NCI-H345 treated with DMSO at 0.1 percent for 48 hours (cell line): ENCODE measurements around the gene SNX33.
"Not testable (repeated sequence)": the region's sequence is repeated elsewhere in the genome, so short reads cannot be mapped to it uniquely, and the experiment has no call there.

Experiments
- DNase-seq: peaks from one replicate; lab custom pipeline; 2025; ENCODE audit not compliant: unreplicated experiment; lab: John Stamatoyannopoulos, UW

SNX33 gene

DNA sequence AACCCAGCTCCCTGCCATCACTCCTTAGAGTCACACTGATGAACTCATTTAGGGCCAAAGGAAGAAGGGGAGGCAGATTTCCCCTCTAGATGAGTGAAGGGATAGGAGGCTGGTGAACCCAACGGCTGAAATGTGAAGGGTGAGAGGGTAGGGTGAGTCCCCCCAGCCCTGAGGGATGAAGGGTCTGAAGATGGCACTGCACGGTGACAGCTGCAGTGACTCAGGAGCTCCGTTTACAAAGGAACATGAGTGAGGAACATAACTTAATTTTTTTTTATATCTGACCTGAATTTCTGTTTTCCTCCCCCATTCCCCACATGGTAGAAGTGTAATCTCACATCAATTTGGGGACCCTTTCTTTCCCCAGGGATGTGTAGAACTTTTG is 14.0 kb downstream of the SNX33 start:
- DNase-seq: no peak

DNA sequence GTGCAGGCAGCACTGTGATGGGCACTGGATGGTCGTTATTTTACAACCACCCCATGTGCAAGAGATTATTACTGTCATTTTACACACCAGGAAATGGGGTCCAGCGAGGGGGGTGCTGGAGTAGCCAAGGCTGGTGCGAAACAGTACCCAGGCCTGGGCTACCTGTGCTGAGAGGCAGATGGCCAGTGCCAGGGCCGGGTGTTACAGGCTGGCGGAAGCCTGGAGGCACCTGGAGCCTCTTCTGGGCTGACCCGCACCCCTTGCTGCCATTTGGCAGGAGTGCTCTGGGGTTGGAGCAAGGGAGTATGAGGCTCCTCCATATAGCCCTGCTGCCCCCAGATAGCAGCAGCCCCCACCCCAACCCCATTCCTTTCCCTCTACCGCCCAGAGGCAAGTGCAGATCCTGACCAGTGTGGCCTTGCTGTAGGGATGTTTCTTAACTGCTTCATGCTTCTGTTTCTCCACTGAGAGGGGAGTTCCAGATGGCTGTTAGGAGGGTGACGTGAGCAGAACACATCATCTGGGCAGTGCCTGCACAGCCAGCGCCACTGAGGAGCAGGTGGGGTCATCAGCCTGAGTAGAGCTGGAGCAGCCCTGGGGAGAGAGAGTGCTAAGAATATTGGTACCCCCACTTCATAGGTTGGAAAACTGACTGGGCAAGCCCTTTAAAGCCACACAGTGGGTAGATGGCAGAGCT is 15.3 kb downstream of the SNX33 start:
- no peak for DNase-seq

DNA sequence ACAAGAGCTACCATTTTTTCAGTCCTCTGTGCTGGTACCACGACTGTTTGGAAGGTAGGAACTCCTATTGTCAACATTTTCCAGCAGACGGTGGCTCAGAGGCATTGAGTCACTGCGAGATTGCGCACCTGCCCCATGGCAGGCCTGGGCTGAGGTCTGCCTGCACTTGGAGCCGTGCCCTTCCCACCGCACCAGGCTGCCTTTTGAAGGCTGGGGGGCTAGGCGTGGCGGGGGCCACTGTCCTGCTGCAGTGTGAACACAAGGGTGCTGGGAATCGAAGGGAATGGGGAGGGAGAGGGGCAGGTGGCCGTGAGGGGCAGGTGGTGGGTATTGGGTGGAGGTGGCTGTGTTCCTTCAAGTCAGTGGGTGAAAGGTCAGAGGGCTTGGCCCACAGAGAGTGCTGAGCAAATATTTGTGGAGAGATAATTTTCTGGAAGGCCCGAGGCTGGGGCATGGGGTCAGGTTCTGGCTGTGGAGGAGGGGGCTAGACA is 16.3 kb downstream of the SNX33 start:
- no peak for DNase-seq

DNA sequence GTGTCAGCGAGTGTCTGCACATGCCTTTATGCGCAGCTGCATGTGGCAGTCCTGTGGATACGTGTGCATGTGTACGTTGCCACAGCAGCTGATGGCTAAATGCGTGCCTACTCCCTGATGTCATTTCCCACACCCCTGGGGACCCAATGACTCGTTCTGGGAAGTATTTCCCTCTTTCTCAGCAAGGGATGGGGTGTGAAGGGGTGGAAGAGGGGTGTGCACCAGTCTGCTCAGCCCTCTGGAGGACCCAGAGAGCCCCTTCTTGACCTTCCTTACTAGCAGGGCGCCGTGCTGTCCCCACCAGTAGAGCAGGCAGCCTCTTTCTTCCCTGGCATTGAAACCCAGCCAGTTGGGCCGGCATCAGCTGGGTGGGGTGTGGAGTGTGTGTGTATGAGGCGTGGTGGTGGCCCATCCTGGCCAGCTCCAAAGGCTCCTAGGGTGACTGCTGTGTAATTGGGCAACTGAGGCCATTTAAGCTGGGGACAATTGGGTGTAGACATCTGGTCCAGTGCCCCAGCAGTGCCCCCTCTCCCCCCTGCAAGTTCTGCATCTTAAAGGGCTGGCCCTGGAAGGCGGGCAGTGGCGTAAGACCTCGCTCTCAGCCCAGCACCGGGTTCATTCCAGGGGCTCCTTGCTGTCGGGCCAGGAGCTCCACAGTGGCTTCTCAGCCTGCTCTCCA is 19.2 kb downstream of the SNX33 start:
- DNase-seq: no peak

DNA sequence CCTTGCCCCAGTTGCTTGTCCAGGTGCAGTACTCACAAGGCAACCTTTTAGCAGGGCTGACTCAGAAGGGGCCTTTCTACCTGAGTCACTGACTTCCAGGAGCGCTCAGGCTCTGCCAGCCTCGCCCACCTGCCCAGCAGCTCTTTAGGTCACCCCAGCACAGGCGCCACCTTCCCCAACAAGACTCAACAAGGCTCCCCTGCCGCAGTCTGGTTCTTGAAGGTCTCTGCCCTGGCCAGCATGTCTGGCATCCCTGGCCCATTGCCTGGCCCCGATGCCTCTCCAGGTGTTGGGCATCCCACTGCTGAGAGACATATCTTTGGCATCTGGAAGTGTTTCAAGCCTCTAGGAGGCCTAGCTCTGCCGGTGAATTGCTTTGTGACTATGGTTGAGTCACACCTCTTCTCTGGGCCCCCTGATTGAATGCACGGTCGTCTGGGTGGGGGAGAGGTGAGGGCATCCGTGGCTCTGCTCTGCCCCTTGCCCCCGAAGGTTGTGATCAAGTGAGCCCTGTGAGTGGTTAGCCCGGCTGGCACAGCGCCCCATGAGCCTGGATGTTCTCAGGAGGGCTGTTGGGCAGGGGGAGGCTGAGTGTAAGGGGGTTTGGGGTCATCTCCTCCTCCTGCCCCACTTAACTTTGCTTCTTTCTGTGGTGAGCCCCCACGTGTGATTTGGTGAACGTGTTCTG is 21.6 kb downstream of the SNX33 start:
- no peak for DNase-seq

DNA sequence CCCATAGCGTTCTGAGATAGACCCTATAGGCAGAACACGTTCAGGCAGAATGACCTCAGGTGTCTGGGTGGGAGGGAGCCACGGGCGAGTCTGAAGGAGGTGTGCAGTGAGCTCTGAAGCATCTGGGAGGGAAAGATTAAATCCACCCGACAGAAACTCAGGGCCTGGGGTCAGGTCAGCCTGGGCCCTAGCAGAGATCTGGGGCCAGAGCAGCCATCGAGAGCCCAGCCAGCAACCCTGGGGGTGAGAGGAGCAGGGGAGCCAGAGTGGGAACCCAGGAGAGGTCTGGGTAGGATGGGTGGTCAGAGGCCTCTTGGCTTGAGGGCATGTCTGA is 22.1 kb downstream of the SNX33 start:
- DNase-seq: no peak

DNA sequence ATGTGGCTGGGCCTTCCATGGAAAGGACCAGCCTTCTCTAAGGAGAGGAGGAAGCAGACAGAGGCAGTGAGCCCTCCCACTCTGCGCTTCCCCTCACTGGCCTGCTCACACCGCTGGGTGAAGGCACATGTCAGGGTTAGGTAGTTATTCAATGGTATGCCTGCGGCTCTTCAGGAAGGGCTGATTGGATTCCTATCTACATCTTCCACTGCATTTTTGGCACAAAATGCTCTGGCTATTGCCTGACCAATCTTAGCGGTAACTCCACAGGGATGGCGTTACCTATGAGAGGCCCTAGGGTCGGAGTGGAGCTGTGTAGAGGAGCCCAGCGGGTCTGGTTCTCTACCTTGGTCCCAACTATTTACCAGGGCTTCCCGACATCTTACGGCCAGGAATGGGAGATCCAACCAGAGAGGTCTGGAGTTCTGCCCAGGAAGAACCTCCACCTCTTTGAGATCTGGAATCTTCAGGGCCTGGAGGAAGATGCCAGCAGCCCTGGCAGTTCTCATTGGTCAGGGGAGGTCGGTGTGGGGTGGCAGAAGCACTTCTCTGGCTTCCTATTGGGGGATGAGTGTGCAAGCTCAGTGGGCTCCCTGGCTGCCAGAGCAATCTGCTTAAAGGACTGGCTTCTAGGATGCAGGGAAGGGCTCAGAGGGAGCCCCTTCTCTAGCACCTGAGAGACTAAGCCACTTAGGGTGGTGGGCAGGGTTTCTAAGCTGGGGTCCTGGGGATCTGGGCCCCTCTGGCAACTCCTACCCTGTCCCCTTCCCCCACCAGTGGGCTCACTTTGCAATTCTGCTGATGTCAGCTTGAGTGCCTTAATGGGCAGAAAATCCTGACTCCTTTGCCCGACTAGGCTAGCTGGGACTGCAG is 24.3 kb downstream of the SNX33 start:
- no peak for DNase-seq

DNA sequence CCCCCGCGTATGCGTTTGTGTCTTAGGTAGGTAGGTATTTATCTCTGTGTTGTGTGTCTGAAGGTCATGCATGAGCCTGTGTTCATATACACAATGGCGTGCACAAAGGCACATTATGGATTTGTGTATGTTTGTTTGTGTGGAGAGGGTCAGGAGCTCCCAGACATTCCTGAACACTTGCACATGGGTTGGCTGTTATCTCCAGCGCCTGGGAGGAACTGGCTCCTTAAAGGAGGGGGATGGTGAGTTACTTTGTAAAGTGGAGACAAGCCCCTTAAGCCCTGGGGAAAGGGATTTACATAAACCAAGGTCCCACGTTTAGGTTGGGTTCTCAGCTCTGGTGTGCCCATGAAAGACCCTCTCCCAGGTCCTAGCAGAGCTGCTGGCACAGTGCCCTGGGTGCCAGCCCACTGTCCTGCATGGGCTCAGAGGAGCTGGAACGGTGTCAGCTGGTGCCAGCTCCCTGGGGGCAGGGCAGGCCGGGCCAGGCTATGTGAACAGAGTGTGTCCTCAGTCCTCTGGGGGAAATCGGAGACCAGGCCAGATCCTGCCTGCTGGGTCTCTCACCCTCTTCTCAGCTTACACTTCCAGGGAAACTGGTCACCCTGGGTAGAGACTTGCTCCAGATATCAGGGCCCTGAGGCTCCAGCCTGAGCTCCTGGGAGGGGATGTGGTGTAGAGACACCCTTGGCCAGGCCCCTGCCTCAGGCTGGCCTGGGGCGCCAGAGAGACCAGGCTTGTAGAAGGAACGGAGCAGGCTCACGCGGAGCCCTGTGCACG is 25.1 kb downstream of the SNX33 start:
- no peak for DNase-seq

DNA sequence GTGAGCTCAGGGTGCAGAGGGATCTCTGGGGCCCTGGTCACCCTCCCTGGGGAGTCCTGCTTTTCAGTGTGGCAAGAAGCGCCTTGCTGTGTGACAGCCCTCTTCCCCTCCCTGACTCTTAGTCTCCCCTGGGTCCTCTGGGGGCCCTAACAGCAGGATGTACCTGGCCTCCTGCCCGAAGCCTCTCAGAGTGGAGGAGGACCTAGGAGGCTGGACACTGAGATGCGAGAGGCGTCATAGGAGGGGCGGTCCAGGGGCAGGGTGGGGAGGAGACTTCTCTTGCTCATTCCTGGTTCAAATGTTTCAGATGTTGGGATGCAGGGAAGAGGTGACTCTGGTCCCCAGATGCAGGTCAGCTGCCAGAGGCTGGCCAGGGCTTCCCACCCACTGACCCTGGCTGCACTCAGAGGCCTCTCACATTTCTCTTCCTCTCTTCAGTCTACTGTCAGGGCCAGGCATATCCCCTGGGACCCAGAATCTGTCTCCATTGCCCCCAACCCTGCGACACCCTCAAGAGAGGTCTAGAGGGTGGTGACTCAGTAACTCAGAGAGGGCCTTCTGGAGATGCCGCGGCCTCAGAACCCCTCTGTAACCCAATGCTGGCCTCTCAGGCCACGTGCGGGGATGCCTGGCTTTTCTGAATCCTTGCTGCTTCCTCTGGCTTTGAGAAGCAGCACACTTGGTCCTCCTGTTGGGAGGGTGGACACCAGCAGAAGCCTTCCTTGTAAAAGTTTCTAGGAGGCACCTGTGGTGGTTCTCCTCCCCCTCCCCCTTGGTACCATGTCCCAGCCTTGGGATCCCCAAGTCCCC is 25.9 kb downstream of the SNX33 start:
- DNase-seq: no peak

DNA sequence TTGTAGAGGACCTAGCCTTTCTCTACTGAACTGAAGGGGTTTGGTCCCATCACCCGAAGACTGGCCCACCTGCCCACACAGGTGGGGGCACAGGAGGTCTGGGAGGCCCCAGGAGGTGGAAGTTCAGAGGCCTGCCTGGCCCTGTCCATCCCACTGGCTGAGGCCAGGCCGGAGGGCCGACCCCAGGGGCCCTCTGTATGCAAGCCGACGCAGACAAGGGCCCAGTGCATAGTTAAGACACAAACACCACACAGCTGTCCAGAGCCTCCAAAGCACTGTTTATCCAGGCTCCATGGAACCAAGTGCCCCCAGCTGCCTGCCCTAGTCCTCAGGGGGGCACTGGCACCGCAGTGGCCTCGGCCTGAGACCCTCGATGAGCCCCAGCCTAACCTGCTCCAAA is 26.7 kb downstream of the SNX33 start:
- no peak for DNase-seq

DNA sequence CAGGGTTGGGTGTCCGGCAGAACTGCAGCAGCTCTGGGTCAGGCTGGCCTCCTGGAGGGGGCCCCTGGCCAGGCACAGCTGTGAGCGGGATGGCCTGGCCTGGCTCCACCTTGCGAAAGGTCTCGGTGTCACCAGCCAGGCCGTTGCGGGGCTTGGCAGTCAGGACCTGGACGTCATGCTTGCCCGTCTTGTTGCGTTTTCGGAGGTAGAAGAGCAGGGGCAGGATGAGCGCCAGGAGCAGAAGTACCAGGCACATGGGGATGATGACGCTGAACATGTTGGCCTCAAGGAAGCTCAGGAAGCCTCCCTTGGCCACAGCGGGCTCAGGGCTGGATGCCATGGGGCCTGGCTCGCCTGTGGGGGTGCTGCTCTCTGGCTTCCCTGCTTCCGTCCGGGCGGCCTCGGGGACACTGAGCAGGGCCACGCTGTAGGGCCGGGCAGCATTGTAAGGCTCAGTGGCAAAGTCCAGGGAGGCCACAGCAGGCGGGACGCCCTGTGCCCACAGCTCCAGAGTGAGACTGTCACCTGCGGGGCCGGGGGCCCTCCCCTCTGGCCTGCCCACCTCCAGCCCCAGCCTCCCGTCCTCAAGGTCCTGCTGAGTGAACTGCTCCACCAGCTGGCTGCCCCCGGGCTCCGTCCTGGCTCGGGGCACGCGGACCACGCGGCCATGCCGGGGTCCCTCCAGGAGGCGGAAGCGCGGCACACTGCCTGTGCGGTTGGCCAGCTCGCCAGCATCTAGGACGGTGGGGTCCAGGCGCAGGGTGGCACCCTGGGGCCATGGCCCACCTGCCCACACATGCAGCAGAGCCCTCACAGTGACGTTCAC is 28.1 kb downstream of the SNX33 start:
- DNase-seq: no peak

DNA sequence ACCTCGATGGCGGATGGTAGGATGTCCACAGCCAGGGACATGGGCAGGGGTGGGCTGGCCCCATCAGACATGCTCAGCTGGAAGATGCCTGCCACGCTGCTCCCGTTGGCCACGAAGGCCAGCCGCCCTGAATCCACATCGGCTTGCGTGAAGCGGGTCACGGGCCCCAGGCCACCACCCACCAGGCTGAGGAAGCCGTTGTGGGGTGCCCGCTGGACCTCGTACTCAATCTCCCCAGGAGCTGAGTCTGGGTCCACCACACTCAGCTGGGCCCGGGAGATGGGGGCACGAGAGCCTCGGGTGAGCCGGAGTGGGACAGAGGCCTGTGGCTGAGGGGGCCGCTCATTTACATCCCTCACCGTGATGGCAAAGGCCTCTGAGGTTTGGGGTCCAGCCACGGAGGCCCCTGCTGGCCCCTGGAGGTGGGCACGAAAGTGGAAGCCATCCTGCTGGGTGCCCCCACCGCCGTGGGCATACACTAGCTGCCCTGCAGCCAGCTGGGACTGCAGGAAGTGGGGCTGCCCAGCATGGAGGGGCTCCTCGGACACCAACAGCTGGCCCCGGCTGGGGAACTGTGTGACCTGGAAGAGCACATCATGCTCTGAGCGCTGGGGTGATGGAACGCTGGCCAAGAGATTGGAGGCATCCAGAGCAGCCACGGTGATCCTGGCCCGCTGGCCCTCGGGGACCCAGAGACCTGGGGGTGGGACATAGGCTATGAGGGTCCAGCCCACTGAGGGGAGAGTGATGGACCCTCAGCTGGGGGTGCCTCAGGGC is 29.2 kb downstream of the SNX33 start:
- DNase-seq: no peak

DNA sequence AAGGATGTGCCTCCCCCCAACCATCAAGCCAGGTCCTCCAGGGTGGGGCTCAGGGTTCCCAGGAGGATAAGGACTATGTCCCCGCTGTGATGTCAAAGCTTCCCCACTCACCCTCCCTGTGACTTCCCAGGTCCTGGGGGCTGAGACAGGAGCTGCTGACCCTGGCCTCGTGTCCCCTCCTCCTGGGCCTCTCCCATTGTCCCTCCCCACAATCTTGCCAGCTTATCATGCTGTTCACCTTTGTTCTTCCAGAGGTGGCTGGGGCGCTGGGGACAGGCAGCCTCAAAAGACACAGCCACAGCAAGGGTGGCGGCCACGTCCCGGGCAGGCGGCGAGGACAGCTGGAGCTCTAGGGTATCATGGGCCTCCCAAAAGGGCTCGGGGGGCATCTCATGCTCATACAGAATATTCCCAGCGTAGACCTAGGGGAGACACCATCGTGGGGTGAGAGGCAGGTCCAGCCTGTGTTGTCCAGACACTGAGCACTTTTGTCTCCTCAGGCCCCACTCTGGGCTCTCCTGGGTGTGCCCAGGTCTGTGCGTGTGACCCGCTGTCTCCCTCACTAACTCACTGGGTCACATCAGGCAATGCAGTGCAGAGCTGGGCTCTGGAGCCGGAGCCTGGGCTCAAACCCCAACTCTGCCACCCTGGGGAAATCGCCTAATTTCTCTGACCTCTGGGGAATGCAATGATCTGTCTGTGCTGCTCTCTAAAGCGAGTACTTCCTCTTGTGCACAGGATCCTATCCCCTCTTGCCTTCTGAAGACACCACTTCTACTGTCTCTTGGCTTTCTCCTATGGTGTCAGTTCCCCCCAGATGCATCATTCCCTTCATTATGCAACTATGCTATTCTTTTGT is 30.0 kb downstream of the SNX33 start:
- no peak for DNase-seq

DNA sequence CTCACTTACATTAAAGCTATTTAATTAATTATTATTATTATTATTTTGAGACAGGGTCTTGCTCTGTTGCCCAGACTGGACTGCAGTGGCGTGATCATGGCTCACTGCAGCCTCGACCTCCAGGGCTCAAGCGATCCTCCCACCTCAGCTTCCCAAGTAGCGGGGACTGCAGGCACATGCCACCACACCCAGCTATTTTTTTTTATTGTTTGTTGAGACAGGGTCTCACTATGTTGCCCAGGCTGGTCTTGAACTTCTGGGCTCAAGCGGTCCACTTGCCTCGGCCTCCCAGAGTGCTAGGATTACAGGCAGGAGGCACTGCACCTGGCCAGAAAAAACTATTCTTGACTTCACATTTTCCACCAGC is 30.6 kb downstream of the SNX33 start:
- not testable (repeated sequence) for DNase-seq

DNA sequence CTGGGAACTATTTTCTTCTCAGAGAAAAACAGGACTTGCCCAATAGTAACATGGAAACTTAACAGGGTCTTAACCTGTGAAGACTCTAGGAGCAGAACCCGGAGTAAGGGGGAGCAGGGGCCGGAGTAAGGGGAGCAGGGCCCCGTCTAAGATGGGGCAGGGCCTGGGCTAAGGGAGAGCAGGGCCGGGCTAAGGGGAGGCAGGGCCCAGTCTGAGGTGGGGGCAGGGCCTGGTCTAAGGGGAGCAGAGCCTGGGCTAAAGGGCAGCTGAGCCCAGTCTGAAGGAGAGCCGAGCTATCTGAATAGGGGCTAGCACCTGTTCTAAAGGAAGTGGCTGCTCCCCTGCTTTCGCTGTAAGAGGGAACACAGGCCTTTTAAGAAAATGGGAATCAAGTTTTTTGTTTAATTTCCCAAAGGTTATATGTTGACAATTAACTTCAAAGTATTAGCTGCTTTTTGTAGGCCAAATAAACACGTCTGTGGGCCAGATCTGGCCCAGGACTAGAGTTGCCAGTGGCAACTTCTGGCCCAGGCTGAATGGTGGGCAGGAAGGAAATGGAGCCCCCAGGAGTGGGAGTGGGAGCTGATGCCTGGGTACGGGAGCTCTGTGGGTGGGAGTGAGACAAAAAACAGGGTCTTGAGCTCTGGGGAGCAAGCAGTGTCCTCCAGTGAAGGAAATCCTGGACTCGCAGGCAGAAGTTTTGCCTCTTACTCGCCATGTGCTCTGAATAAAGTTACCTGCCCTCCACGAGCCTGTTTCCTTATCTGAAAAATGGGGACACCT is 32.5 kb downstream of the SNX33 start:
- DNase-seq: no peak
